A549 (cell line): Measurements from ENCODE around the gene FBXO41. TPM values are rescaled to one million over a fixed set of nuclear protein-coding genes. Genes with fewer than 3 reads are reported as not detected.

ENCODE experiments used
- ATAC-seq, 2 experiments: fragments of 200-7000 bp in 1 of 2; fragments of >200 bp in 1 of 2; cut with Nextera tagmentation in 1 of 2; cut with Tn5 transposase in 1 of 2; 3 replicates each; pipeline versions ENCODE4 v1.8.0 to v1.9.1; 2018 to 2020; ENCODE audit warnings: mild to moderate bottlenecking in 1 of 2, moderate library complexity in 1 of 2
- CTCF ChIA-PET: fragments of 300-600 bp; sonication (Branson Sonifier 250); formaldehyde crosslinking; extraction: SDS; loops from one replicate; lab custom pipeline; 2021; ENCODE audit warnings: antibody characterized with exemption, inconsistent platforms; lab: Yijun Ruan, JAX
- POLR2A ChIA-PET: fragments of 350-600 bp; formaldehyde crosslinking; extraction: SDS; loops from one replicate; lab custom pipeline; 2021; ENCODE audit warnings: antibody characterized with exemption, inconsistent platforms; lab: Yijun Ruan, JAX
- DNase-seq, 2 experiments: peaks; one replicate each; pipeline versions ENCODE4 v3.0.0 to v3.0.0-alpha.2; 2011 to 2016; ENCODE audit warnings: low read depth in 1 of 2, low spot score in 1 of 2
- FAIRE-seq: peaks from 2 replicates; lab custom pipeline; 2011; peaks lifted over from hg19 to GRCh38; lab: Jason Lieb, UNC
- H3K27ac ChIP-seq, 2 experiments: fragments of >200 bp; sonication (Bioruptor Twin); formaldehyde crosslinking; 3 replicates each; pipeline ENCODE4 v1.5.1; 2016 to 2017
- H3K4me1 ChIP-seq: fragments of >200 bp; sonication (Bioruptor Twin); formaldehyde crosslinking; 3 replicates; pipeline ENCODE4 v1.6.1; 2016
- H3K4me2 ChIP-seq: fragments of >200 bp; sonication (Bioruptor Twin); formaldehyde crosslinking; 3 replicates; pipeline ENCODE4 v1.6.1; 2016
- H3K4me3 ChIP-seq: fragments of >200 bp; sonication (Bioruptor Twin); formaldehyde crosslinking; 3 replicates; pipeline ENCODE4 v1.5.1; 2016
- H3K9me3 ChIP-seq: fragments of >200 bp; sonication (Bioruptor Twin); formaldehyde crosslinking; 3 replicates; pipeline ENCODE4 v1.6.1; 2016
- BCL3 ChIP-seq: fragments of >200 bp; sonication (Bioruptor Twin); formaldehyde crosslinking; IDR thresholded peaks from 3 replicates; pipeline ENCODE4 v1.6.1; 2016
- BHLHE40 ChIP-seq: IDR thresholded peaks from 2 replicates; pipeline ENCODE4 v1.6.1; 2012; ENCODE audit warnings: low read depth, low read length, inconsistent platforms
- CBX8 ChIP-seq: fragments of 200-600 bp; sonication (generic); IDR thresholded peaks from 2 replicates; pipeline ENCODE4 v1.6.1; 2016
- CEBPB ChIP-seq, 2 experiments: fragments of >200 bp in 1 of 2; sonication (Bioruptor Twin) in 1 of 2; formaldehyde crosslinking in 1 of 2; IDR thresholded peaks; 2 replicates each; pipeline ENCODE4 v1.6.1; 2012 to 2016
- CHD4 ChIP-seq: fragments of 200-600 bp; sonication (generic); IDR thresholded peaks from 2 replicates; pipeline ENCODE4 v1.6.1; 2016; ENCODE audit warnings: antibody characterized with exemption, mild to moderate bottlenecking, borderline replicate concordance
- E2F6 ChIP-seq: IDR thresholded peaks from 2 replicates; pipeline ENCODE4 v1.6.1; 2012; ENCODE audit warnings: low read depth, borderline replicate concordance
- EP300 ChIP-seq, 2 experiments: fragments of >200 bp; sonication (Bioruptor Twin); formaldehyde crosslinking; IDR thresholded peaks; 2 replicates in 1 of 2; 3 replicates in 1 of 2; pipeline ENCODE4 v1.6.1; 2016 to 2017
- ESRRA ChIP-seq: fragments of 150-350 bp; IDR thresholded peaks from 2 replicates; pipeline ENCODE4 v1.6.1; 2014; ENCODE audit warnings: mild to moderate bottlenecking, low read length, borderline replicate concordance
- FOSB ChIP-seq: fragments of 250-450 bp; sonication (Bioruptor Pico); IDR thresholded peaks from 2 replicates; pipeline ENCODE4 v1.5.0; 2020; ENCODE audit warnings: mild to moderate bottlenecking, moderate library complexity
- FOSL2 ChIP-seq, 2 experiments: fragments of 450-650 bp in 1 of 2; fragments of >200 bp in 1 of 2; sonication (Bioruptor Twin) in 1 of 2; formaldehyde crosslinking; IDR thresholded peaks; 2 replicates each; pipeline versions ENCODE4 v1.5.0 to v1.6.1; 2016 to 2020; ENCODE audit warnings: mild to moderate bottlenecking in 1 of 2, moderate library complexity in 1 of 2
- FOXS1 ChIP-seq: fragments of 250-450 bp; sonication (Bioruptor Pico); IDR thresholded peaks from 2 replicates; pipeline ENCODE4 v1.5.0; 2020; ENCODE audit warnings: mild to moderate bottlenecking, moderate library complexity
- HEYL ChIP-seq: fragments of 250-450 bp; sonication (Bioruptor Pico); IDR thresholded peaks from 2 replicates; pipeline ENCODE4 v1.8.0; 2021; ENCODE audit warnings: mild to moderate bottlenecking, moderate library complexity
- HOXB5 ChIP-seq: fragments of 250-450 bp; sonication (Bioruptor Pico); IDR thresholded peaks from 2 replicates; pipeline ENCODE4 v1.5.0; 2020; ENCODE audit warnings: mild to moderate bottlenecking, moderate library complexity
- MAX ChIP-seq: IDR thresholded peaks from 2 replicates; pipeline ENCODE4 v1.6.1; 2012
- MAZ ChIP-seq: fragments of 150-350 bp; IDR thresholded peaks from 2 replicates; pipeline ENCODE4 v1.6.1; 2014; ENCODE audit warnings: antibody characterized with exemption, low read depth, low read length, borderline replicate concordance
- NFE2L2 ChIP-seq: fragments of 150-350 bp; conservative IDR thresholded peaks from 2 replicates; pipeline ENCODE4 v1.6.1; 2014; ENCODE audit warnings: low read length
- NR3C1 ChIP-seq: fragments of >200 bp; sonication (Bioruptor Twin); formaldehyde crosslinking; IDR thresholded peaks from 3 replicates; pipeline ENCODE4 v1.6.1; 2017
- PBX3 ChIP-seq: IDR thresholded peaks from 2 replicates; pipeline ENCODE4 v1.6.1; 2012
- RFX5 ChIP-seq: fragments of 450-650 bp; IDR thresholded peaks from 2 replicates; pipeline ENCODE4 v1.7.1; 2014; ENCODE audit warnings: antibody characterized with exemption, mild to moderate bottlenecking, moderate library complexity
- RNF2 ChIP-seq: fragments of 200-600 bp; sonication (generic); IDR thresholded peaks from 2 replicates; pipeline ENCODE4 v1.6.1; 2016; ENCODE audit warnings: low read depth, mild to moderate bottlenecking, antibody characterized with exemption, moderate library complexity, borderline replicate concordance
- TFCP2L1 ChIP-seq: fragments of 250-450 bp; sonication (Bioruptor Pico); IDR thresholded peaks from 2 replicates; pipeline ENCODE4 v1.5.0; 2021; ENCODE audit warnings: mild to moderate bottlenecking
- TP53 ChIP-seq: fragments of 250-450 bp; sonication (Bioruptor Pico); IDR thresholded peaks from 2 replicates; pipeline ENCODE4 v1.5.0; 2021; ENCODE audit warnings: mild to moderate bottlenecking, moderate library complexity
- ZSCAN20 ChIP-seq: fragments of 250-450 bp; sonication (Bioruptor Pico); IDR thresholded peaks from 2 replicates; pipeline ENCODE4 v1.8.0; 2022; ENCODE audit warnings: mild to moderate bottlenecking, moderate library complexity
- WGBS: methylation state at CpG from one replicate; pipeline ENCODE4 v1.1.6; 2017; ENCODE audit errors: missing lambda C conversion rate; 5-methylcytosine and 5-hydroxymethylcytosine counted together
- polyA plus RNA-seq, 4 experiments: library from polyadenylated mRNA; depleted of rRNA in 3 of 4; stranded (reverse); fragments of >200 nt; fragmentation: RNase III in 1 of 4; extraction: RNeasy Plus Mini Kit Qiagen cat#74134 plus additional on column Dnase treatment in 1 of 4; gene quantifications; 2 replicates in 3 of 4; 3 replicates in 1 of 4; pipeline ENCODE4 v1.2.3, GENCODE V29; 2011 to 2017
- TF ChIP-seq, protein P1 (sequence below): fragments of 200-600 bp; sonication (generic); IDR thresholded peaks from 2 replicates; pipeline ENCODE4 v1.6.1; 2016; ENCODE audit warnings: antibody characterized with exemption, mild to moderate bottlenecking, moderate library complexity

Gene FBXO41
- polyA plus RNA-seq, 2 of the 4 experiments (the other 2 are of a cell fraction): 3.2 to 6.4 TPM

GRCh38 chr2:73227086-73227485 is 57.2 kb downstream of the FBXO41 start:
- no peak for FAIRE-seq
- CTCF ChIA-PET: interaction anchor here (0.6 to 7.5 kb wide), 10 partner anchors 8 to 140 kb away, joined by 3 to 57 read pairs (median 4); partner anchors contain the start of gene SMYD5
- 90% methylated on average over 3 of the region's 3 CpGs for WGBS
- H3K4me2 ChIP-seq: no peak overlapping the region
- no peaks in the 10 kb centered on the region for H3K9me3 ChIP-seq
- no peak overlapping the region for H3K27ac ChIP-seq
- POLR2A ChIA-PET: no interaction called here
- H3K4me1 ChIP-seq: no peaks in the 10 kb centered on the region
- TF ChIP-seq ZSCAN20 (CRISPR knock-in tag) (no peak), TP53 (CRISPR knock-in tag) (no peak), E2F6 (no peak), BCL3 (no peak), BHLHE40 (no peak), CBX8 (no peak), MAX (no peak), NFE2L2 (no peak), RFX5 (no peak), MAZ (no peak), TFCP2L1 (no peak), EP300 (IDR thresholded peaks at IDR 0.05) (no peak), HOXB5 (CRISPR knock-in tag) (no peak), CHD4 (no peak), HEYL (CRISPR knock-in tag) (no peak), FOSL2 (IDR thresholded peaks at IDR 0.05) (no peak), FOSL2 (CRISPR knock-in tag; IDR thresholded peaks at IDR 0.05) (no peak), NR3C1 (no peak), FOXS1 (CRISPR knock-in tag) (no peak), CEBPB (IDR thresholded peaks at IDR 0.05) (no peak)
- TF ChIP-seq, protein P1, sequence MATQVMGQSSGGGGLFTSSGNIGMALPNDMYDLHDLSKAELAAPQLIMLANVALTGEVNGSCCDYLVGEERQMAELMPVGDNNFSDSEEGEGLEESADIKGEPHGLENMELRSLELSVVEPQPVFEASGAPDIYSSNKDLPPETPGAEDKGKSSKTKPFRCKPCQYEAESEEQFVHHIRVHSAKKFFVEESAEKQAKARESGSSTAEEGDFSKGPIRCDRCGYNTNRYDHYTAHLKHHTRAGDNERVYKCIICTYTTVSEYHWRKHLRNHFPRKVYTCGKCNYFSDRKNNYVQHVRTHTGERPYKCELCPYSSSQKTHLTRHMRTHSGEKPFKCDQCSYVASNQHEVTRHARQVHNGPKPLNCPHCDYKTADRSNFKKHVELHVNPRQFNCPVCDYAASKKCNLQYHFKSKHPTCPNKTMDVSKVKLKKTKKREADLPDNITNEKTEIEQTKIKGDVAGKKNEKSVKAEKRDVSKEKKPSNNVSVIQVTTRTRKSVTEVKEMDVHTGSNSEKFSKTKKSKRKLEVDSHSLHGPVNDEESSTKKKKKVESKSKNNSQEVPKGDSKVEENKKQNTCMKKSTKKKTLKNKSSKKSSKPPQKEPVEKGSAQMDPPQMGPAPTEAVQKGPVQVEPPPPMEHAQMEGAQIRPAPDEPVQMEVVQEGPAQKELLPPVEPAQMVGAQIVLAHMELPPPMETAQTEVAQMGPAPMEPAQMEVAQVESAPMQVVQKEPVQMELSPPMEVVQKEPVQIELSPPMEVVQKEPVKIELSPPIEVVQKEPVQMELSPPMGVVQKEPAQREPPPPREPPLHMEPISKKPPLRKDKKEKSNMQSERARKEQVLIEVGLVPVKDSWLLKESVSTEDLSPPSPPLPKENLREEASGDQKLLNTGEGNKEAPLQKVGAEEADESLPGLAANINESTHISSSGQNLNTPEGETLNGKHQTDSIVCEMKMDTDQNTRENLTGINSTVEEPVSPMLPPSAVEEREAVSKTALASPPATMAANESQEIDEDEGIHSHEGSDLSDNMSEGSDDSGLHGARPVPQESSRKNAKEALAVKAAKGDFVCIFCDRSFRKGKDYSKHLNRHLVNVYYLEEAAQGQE: no peak
- TF ChIP-seq, all 56 proteins: peak for 0
- ATAC-seq (no peak), DNase-seq (no peak)
- H3K4me3 ChIP-seq: no peak overlapping the region

GRCh38 chr2:73225513-73226360 is 58.5 kb downstream of the FBXO41 start:
- H3K4me3 ChIP-seq: no peak overlapping the region
- DNase-seq (no peak), ATAC-seq (no peak; a peak in 1 of 6 replicates), FAIRE-seq (no peak)
- H3K4me2 ChIP-seq: no peak overlapping the region
- ChIA-PET CTCF (interaction anchor here (1.3 to 7.2 kb wide), 2 partner anchors 13 to 48 kb away, joined by 5 to 57 read pairs; no protein-coding TSS in a partner anchor), POLR2A (interaction anchor here (1.0 kb wide), 1 partner anchor 8 kb away, joined by 4 read pairs; the partner anchor contains the start of gene CCT7)
- TF ChIP-seq RNF2: no peak
- no peak for TF ChIP-seq PBX3
- TF ChIP-seq ESRRA: no peak
- no peak for TF ChIP-seq FOSL2 (IDR thresholded peaks at IDR 0.05)
- no peak for TF ChIP-seq FOSL2 (CRISPR knock-in tag; IDR thresholded peaks at IDR 0.05)
- no peak for TF ChIP-seq FOSB (CRISPR knock-in tag)
- no peaks in the 10 kb centered on the region for H3K9me3 ChIP-seq
- no peaks in the 10 kb centered on the region for H3K4me1 ChIP-seq
- H3K27ac ChIP-seq: no peak overlapping the region
- 93% methylated on average over 9 of the region's 9 CpGs for WGBS
